ENCODE data around the gene PI4KB.
"Not testable (repeated sequence)": the region's sequence is repeated elsewhere in the genome, so short reads cannot be mapped to it uniquely, and the experiment has no call there.

PI4KB gene

GRCh38 chr1:151327223-151327902 lies at the start of gene PI4KB:
Gene PI4KB, minus strand, starts transcription at chr1:151327416. Its CDS starts 10,935 bp downstream, at chr1:151316481.
- peak; percentile 86 to 90 for DNase-seq

GRCh38 chr1:151373196-151373595 lies 46.0 kb upstream of the PI4KB start:
- no peak for DNase-seq

GRCh38 chr1:151372058-151372934 lies 45.1 kb upstream of the PI4KB start, which contains the start of gene SELENBP1:
Gene SELENBP1, minus strand, starts transcription at chr1:151372705. Its CDS starts 64 bp downstream, at chr1:151372641.
- DNase-seq: no peak

- DNase-seq: no peak
Measured at GRCh38 chr1:151371370-151372057, 44.3 kb upstream of the PI4KB start.

- DNase-seq: no peak
Measured at GRCh38 chr1:151370211-151370911, 43.1 kb upstream of the PI4KB start.

GRCh38 chr1:151369621-151370048 lies 42.4 kb upstream of the PI4KB start:
- DNase-seq: no peak

- no peak for DNase-seq
Measured at GRCh38 chr1:151369302-151369610, 42.0 kb upstream of the PI4KB start.

GRCh38 chr1:151368393-151369301 lies 41.4 kb upstream of the PI4KB start:
- DNase-seq: no peak

- DNase-seq: no peak
Measured at GRCh38 chr1:151367658-151368392, 40.6 kb upstream of the PI4KB start.

- no peak for DNase-seq
Measured at GRCh38 chr1:151364996-151365395, 37.8 kb upstream of the PI4KB start.

GRCh38 chr1:151362308-151363155 lies 35.3 kb upstream of the PI4KB start:
- no peak for DNase-seq

- DNase-seq: no peak
Measured at GRCh38 chr1:151361883-151362282, 34.7 kb upstream of the PI4KB start.

GRCh38 chr1:151356696-151357095 lies 29.5 kb upstream of the PI4KB start:
- DNase-seq: no peak

- no peak for DNase-seq
Measured at GRCh38 chr1:151352021-151352718, 25.0 kb upstream of the PI4KB start.

GRCh38 chr1:151350323-151350722 lies 23.1 kb upstream of the PI4KB start:
- not testable (repeated sequence) for DNase-seq

- no peak for DNase-seq
Measured at GRCh38 chr1:151347523-151348246, 20.5 kb upstream of the PI4KB start.

- DNase-seq: peak; percentile 90 to 92
Measured at GRCh38 chr1:151346769-151347522, 19.7 kb upstream of the PI4KB start, which contains the start of gene RFX5. Gene RFX5, minus strand, starts transcription at chr1:151347252. Its CDS starts 932 bp downstream, at chr1:151346320.

Data from stimulated activated CD4-positive, alpha-beta T cell treated with anti-CD3 and anti-CD28 coated beads, Interleukin-2, amount 100 ng/mL, for 24 hours (primary cell).